K562 (cell line): Measurements from ENCODE around the gene TUBG2. TPM values are rescaled to one million over a fixed set of nuclear protein-coding genes. Genes with fewer than 3 reads are reported as not detected.

Source experiments
- ATF7 ChIP-seq: fragments of 450-650 bp; IDR thresholded peaks from 2 replicates; pipeline ENCODE4 v1.7.1; 2014; ENCODE audit warnings: mild to moderate bottlenecking, moderate library complexity
- BCL6 ChIP-seq: fragments of 250-450 bp; sonication (Bioruptor Pico); IDR thresholded peaks from 2 replicates; pipeline ENCODE4 v1.4.0; 2020
- CEBPB ChIP-seq: fragments of 450-650 bp; IDR thresholded peaks from 2 replicates; pipeline ENCODE4 v1.6.1; 2016; ENCODE audit warnings: missing genetic modification characterization, missing compliant biosample characterization
- DNMT1 ChIP-seq: fragments of 450-650 bp; IDR thresholded peaks from 2 replicates; pipeline ENCODE4 v1.6.1; 2016; ENCODE audit warnings: antibody characterized with exemption, mild to moderate bottlenecking
- DPF2 ChIP-seq: fragments of 450-650 bp; IDR thresholded peaks from 2 replicates; pipeline ENCODE4 v1.6.1; 2016
- HDAC8 ChIP-seq: fragments of 450-650 bp; IDR thresholded peaks from 2 replicates; pipeline ENCODE4 v1.6.1; 2016; ENCODE audit warnings: mild to moderate bottlenecking, missing genetic modification characterization, moderate library complexity, missing compliant biosample characterization
- HMGN3 ChIP-seq: IDR thresholded peaks from 2 replicates; pipeline ENCODE4 v1.6.1; 2011; ENCODE audit warnings: borderline replicate concordance, low read depth, mild to moderate bottlenecking, mixed read lengths, low read length; ENCODE audit not compliant: insufficient read length; ENCODE audit errors: extremely low read depth
- JUN ChIP-seq, 2 experiments: sonication (generic) in 1 of 2; formaldehyde crosslinking in 1 of 2; IDR thresholded peaks; 2 replicates each; pipeline versions ENCODE4 v1.6.1 to v1.8.0; 2012 to 2022; ENCODE audit warnings: borderline replicate concordance in 2 of 2, mild to moderate bottlenecking in 2 of 2, improper control_type of control experiment in 1 of 2, low read depth in 1 of 2, low read length in 1 of 2, missing genetic modification reagents in 1 of 2
- KLF13 ChIP-seq: fragments of 450-650 bp; IDR thresholded peaks from 2 replicates; pipeline ENCODE4 v1.6.1; 2016; ENCODE audit warnings: missing genetic modification characterization, low read depth, mild to moderate bottlenecking, missing compliant biosample characterization, moderate library complexity, borderline replicate concordance
- MAFF ChIP-seq: IDR thresholded peaks from 2 replicates; pipeline ENCODE4 v1.6.1; 2012; ENCODE audit warnings: low read length, improper control_type of control experiment
- MAFK ChIP-seq: IDR thresholded peaks from 2 replicates; pipeline ENCODE4 v1.6.1; 2011; ENCODE audit warnings: low read length, improper control_type of control experiment
- MTA1 ChIP-seq: fragments of 450-650 bp; IDR thresholded peaks from 2 replicates; pipeline ENCODE4 v1.6.1; 2017; ENCODE audit warnings: borderline replicate concordance
- MTA2 ChIP-seq: fragments of 450-650 bp; IDR thresholded peaks from 2 replicates; pipeline ENCODE4 v1.6.1; 2016; ENCODE audit warnings: low read depth
- POLR2H ChIP-seq: IDR thresholded peaks from 2 replicates; pipeline ENCODE4 v1.6.1; 2016; ENCODE audit warnings: missing genetic modification characterization, low read depth, mild to moderate bottlenecking, control low read depth, missing compliant biosample characterization, moderate library complexity
- RUNX1 ChIP-seq: sonication (generic); IDR thresholded peaks from 2 replicates; pipeline ENCODE4 v1.6.1; 2016; ENCODE audit warnings: antibody characterized with exemption, low read depth
- SMARCA4 ChIP-seq: fragments of 450-650 bp; IDR thresholded peaks from 2 replicates; pipeline ENCODE4 v1.6.1; 2016
- TBP ChIP-seq: optimal IDR thresholded peaks from 2 replicates; pipeline ENCODE3; 2011; ENCODE audit warnings: low read depth, low read length, improper control_type of control experiment
- TRIM28 ChIP-seq: fragments of 450-650 bp; IDR thresholded peaks from 2 replicates; pipeline ENCODE4 v1.6.1; 2017
- ZC3H11A ChIP-seq: IDR thresholded peaks from 2 replicates; pipeline ENCODE4 v1.6.1; 2012; ENCODE audit warnings: low read depth, low read length, improper control_type of control experiment
- ZNF23 ChIP-seq: fragments of 250-450 bp; sonication (Bioruptor Pico); IDR thresholded peaks from 2 replicates; pipeline ENCODE4 v1.4.0; 2020; ENCODE audit warnings: mild to moderate bottlenecking
- ZNF263 ChIP-seq: sonication (generic); formaldehyde crosslinking; IDR thresholded peaks from 2 replicates; pipeline ENCODE4 v1.8.0; 2022; ENCODE audit warnings: mild to moderate bottlenecking, missing genetic modification reagents, borderline replicate concordance
- ZNF644 ChIP-seq: fragments of 200-800 bp; sonication (Bioruptor generic); IDR thresholded peaks from 2 replicates; pipeline ENCODE4 v1.6.1; 2016; ENCODE audit warnings: low read depth, missing genetic modification characterization, missing compliant biosample characterization
- ZNF76 ChIP-seq: fragments of 250-450 bp; sonication (Bioruptor Pico); IDR thresholded peaks from 2 replicates; pipeline ENCODE4 v1.4.0; 2020; ENCODE audit warnings: mild to moderate bottlenecking, moderate library complexity, borderline replicate concordance
- ZNF766 ChIP-seq: fragments of 200-800 bp; sonication (Bioruptor generic); conservative IDR thresholded peaks from 2 replicates; pipeline ENCODE4 v1.6.1; 2016; ENCODE audit warnings: missing genetic modification characterization, missing compliant biosample characterization
- polyA plus RNA-seq, 8 experiments: library from polyadenylated mRNA; depleted of rRNA in 4 of 8; stranded (reverse) in 5 of 8; unstranded in 3 of 8; fragments of >200 nt; fragmentation: Nextera tagmentation in 2 of 8; fragmentation: Illumina TruSeq in 1 of 8; extraction: Ambion mirVana in 2 of 8; extraction: Trizol in 1 of 8; gene quantifications; 2 replicates each; pipeline versions ENCODE4 v1.2.1 to v1.2.3, GENCODE V29; 2011 to 2014; ENCODE audit warnings: inconsistent platforms in 1 of 8, missing spikeins in 1 of 8
- total RNA-seq, 7 experiments: library from RNA; depleted of rRNA in 6 of 7; stranded (reverse); fragments of >200 nt in 6 of 7; fragmentation: Illumina TruSeq in 2 of 7; extraction: Trizol in 2 of 7; gene quantifications; 2 replicates each; pipeline versions ENCODE4 v1.2.1 to v1.2.3, GENCODE V29; 2011 to 2021; ENCODE audit warnings: low replicate concordance in 1 of 7
- TF ChIP-seq, protein P1 (sequence below): fragments of 450-650 bp; formaldehyde crosslinking; IDR thresholded peaks from 2 replicates; pipeline ENCODE4 v1.4.0; 2020; ENCODE audit warnings: mild to moderate bottlenecking, moderate library complexity
- TF ChIP-seq, protein P2 (sequence below): sonication (generic); formaldehyde crosslinking; IDR thresholded peaks from 2 replicates; pipeline ENCODE4 v1.8.1; 2023; ENCODE audit warnings: mild to moderate bottlenecking, missing genetic modification reagents
- TF ChIP-seq, protein P3 (sequence below): fragments of 250-450 bp; sonication (Bioruptor Pico); IDR thresholded peaks from 2 replicates; pipeline ENCODE4 v1.8.0; 2021; ENCODE audit warnings: borderline replicate concordance, mild to moderate bottlenecking, moderate library complexity; ENCODE audit not compliant: poor library complexity, severe bottlenecking

TUBG2 gene
- total and polyA plus RNA-seq, 9 of the 15 experiments (the other 6 are each of a cell fraction or from before 2014, with no cell fraction given): 0.09 to 0.80 (median 0.24) TPM; not detected in 2

DNA sequence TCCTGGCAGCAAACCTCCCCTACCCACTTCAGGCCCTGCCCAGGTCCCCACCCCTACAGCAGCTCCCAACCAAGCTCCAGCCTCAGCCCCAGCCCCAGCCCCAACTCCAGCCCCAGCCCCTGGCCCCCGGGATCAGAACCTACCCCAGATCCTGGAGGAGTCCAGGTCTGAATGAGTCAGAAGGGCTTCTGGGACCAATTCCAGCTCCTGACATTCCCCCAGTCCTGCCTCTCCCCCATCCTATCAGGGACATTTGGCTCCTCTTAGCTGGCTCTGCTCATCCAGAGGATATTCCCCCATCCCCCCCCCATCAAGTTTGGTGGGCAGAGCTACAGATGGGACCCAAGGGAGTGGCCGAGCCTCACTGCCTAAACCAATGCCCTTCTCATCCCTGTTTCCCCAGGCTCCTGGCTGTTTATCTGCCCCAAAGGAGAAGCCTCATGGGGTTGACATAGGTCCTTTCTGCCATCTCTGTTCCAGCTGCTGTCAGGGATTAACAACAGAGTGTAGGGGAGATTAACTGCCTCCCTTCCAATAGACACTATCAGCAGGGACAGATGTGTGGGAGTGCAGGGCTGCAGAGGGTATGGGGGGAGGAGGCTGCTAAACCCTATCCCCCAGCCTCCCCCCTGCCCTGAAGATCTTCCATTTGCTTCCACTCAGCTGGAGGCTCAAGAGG, 39.8 kb downstream of the TUBG2 start (continued):
- TF ChIP-seq JUN (IDR thresholded peaks at IDR 0.05; ENCODE audit: borderline replicate concordance, low read depth, low read length) (peak; percentile 58), JUN (CRISPR knock-in tag; IDR thresholded peaks at IDR 0.05; ENCODE audit: borderline replicate concordance) (no peak), MAFF (peak; percentile 20; the same call in 1 of the 2 replicates), MTA2 (peak; percentile 100), SMARCA4 (peak; percentile 100), TRIM28 (peak; percentile 87), ZNF644 (peak; percentile 96), ZNF76 (peak; percentile 71; the same call in 1 of the 2 replicates), DNMT1 (no peak), KLF13 (peak; percentile 68; the same call in 1 of the 2 replicates), MAFK (0 out of 2 replicates have a peak, but pooled peaks have one; percentile 3), HMGN3 (peak; percentile 97), RUNX1 (peak; percentile 98), ZNF263 (no peak), DPF2 (peak; percentile 100), ZNF23 (CRISPR knock-in tag) (0 out of 2 replicates have a peak, but pooled peaks have one; percentile 50), MTA1 (peak; percentile 96), ZNF766 (CRISPR knock-in tag) (peak; percentile 97), TBP (peak; percentile 46), ZC3H11A (peak; percentile 42; the same call in 1 of the 2 replicates), BCL6 (CRISPR knock-in tag) (no peak), CEBPB (tag) (no peak), POLR2H (tag) (no peak), ATF7 (peak; percentile 87), HDAC8 (tag) (no peak)
- TF ChIP-seq, protein P1, sequence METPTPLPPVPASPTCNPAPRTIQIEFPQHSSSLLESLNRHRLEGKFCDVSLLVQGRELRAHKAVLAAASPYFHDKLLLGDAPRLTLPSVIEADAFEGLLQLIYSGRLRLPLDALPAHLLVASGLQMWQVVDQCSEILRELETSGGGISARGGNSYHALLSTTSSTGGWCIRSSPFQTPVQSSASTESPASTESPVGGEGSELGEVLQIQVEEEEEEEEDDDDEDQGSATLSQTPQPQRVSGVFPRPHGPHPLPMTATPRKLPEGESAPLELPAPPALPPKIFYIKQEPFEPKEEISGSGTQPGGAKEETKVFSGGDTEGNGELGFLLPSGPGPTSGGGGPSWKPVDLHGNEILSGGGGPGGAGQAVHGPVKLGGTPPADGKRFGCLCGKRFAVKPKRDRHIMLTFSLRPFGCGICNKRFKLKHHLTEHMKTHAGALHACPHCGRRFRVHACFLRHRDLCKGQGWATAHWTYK: peak; percentile 77; the same call in 1 of the 2 replicates
- TF ChIP-seq, protein P2, sequence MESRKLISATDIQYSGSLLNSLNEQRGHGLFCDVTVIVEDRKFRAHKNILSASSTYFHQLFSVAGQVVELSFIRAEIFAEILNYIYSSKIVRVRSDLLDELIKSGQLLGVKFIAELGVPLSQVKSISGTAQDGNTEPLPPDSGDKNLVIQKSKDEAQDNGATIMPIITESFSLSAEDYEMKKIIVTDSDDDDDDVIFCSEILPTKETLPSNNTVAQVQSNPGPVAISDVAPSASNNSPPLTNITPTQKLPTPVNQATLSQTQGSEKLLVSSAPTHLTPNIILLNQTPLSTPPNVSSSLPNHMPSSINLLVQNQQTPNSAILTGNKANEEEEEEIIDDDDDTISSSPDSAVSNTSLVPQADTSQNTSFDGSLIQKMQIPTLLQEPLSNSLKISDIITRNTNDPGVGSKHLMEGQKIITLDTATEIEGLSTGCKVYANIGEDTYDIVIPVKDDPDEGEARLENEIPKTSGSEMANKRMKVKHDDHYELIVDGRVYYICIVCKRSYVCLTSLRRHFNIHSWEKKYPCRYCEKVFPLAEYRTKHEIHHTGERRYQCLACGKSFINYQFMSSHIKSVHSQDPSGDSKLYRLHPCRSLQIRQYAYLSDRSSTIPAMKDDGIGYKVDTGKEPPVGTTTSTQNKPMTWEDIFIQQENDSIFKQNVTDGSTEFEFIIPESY: peak; percentile 38; the same call in 1 of the 2 replicates
- TF ChIP-seq, protein P3, sequence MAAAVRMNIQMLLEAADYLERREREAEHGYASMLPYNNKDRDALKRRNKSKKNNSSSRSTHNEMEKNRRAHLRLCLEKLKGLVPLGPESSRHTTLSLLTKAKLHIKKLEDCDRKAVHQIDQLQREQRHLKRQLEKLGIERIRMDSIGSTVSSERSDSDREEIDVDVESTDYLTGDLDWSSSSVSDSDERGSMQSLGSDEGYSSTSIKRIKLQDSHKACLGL (CRISPR knock-in tag): no peak
